NCI-H524 (cell line): Measurements from ENCODE around the gene XXYLT1.
"Not testable (repeated sequence)": the region's sequence is repeated elsewhere in the genome, so short reads cannot be mapped to it uniquely, and the experiment has no call there.

ENCODE experiments used
- DNase-seq, 2 experiments: peaks; one replicate each; lab custom pipeline; 2025; lab: John Stamatoyannopoulos, UW

The XXYLT1 gene, protein sequence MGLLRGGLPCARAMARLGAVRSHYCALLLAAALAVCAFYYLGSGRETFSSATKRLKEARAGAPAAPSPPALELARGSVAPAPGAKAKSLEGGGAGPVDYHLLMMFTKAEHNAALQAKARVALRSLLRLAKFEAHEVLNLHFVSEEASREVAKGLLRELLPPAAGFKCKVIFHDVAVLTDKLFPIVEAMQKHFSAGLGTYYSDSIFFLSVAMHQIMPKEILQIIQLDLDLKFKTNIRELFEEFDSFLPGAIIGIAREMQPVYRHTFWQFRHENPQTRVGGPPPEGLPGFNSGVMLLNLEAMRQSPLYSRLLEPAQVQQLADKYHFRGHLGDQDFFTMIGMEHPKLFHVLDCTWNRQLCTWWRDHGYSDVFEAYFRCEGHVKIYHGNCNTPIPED

DNA sequence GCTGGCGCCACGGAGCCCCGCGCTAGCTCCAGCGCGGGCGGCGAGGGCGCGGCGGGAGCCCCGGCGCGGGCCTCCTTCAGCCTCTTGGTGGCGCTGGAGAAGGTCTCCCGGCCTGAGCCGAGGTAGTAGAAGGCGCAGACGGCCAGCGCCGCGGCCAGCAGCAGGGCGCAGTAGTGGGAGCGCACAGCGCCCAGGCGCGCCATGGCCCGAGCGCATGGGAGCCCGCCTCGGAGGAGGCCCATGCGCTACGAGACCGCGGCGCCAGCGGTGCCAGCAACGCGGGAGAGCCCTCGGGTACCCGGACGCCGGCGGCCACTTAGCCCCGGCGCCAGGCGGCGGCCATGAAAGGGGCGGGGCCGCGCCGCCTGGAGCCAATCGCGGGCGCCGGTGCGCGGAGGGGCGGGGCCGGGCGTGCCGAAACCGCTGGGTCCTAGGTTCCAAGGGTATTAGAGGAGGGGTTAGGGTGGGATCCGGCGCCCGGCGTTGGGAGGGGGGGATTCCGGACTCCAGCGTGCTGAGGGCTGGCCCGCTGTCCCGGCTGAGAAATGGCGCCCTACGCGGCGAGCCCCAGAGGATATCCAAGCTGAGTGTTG lies at the start of gene XXYLT1:
Gene XXYLT1, minus strand, starts transcription at position 343 of the 593 bp plus-strand sequence. Its CDS starts 101 bp downstream, at position 242.
- DNase-seq = peak; percentile 95 to 96

DNA sequence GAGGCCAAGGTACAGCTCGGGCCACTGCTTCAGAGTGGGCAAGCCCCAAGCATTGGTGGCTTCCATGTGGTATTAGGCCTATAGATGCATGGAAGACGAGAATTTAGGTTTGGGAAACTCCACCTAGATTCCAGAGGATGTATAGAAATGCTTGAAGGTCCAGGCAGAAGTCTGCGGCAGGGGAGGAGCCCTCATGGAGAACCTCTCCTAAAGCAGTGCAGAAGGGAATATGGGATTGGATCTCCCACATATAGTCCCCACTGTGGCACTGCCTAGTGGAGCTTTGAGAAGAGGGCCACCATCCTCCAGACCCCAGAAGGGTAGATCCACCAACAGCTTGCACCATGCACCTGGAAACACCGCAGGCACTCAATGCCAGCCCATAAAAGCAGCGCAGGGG lies 48.1 kb upstream of the XXYLT1 start:
- no peak for DNase-seq

DNA sequence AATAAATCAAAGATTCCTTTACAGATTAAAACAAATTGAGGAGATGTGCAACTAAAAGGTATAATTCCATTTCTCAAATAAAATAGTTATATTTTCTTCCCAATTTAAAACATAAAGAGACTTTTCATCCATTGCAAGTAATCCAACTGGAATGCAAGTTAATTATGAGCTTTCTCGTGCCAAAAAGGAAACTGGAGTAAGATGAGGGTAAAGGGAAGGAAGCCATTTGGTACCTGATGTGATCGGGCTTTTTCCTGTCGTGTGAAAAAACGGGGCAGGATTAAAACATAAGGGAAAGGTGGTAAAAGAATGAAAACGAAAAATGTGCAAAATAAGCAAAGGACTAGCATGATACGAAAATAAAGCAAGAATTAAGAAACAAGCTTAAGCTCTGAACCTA lies 41.8 kb upstream of the XXYLT1 start:
- no peak for DNase-seq

DNA sequence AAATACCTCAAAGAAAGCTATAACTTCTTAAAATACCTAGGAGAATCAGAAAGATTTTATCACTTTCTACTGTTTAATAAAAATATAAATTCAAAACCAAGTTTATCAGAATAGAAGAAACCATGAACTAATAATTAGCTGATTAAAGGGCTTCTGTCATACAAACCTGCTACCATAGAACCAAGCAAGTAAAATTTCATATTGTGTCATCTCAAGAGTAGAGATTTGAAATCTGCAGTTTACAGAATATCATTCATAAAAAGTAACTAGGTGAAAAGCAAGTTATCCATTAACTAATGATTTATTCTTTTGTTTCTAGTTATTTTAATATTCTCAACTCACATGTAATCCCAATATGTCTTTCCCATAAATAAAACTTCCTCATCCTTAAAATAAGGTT lies 36.8 kb upstream of the XXYLT1 start:
- no peak for DNase-seq

DNA sequence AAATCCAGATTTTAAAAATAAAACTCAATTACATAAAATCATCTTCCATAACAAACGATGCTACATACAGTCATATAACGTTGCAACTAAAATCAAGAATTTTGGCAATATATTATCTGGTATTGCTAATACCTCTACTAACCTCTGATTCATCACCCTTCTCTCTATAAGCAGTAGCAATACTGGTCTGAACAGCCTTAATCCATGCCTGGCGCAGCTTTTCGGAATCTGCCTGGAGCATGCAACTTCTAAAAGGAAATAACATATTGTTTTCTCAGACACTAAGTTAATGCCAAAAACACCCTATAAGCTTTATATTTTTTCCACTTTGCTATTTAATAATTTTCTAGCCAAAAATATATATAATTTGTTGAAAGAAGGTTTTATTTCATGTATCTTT lies 35.4 kb upstream of the XXYLT1 start:
- no peak for DNase-seq

DNA sequence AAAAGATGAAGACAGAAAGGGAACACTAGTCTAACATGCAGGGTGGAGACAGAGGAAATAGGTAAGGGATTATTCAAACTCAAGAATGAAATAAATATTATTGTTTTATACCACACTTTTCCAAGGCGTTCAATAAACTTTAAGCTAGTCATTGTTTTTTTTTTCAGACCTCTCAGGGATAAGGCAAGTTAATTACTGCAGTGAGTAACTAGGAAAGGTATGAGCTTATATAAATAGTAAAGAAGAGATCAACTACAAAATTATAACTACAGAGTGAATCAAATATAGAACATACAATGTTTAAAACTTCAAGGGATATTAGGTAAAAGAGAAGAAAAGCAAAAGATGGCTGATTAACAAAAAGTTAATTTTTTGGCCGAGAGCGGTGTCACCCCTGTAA lies 31.5 kb upstream of the XXYLT1 start:
- no peak for DNase-seq

DNA sequence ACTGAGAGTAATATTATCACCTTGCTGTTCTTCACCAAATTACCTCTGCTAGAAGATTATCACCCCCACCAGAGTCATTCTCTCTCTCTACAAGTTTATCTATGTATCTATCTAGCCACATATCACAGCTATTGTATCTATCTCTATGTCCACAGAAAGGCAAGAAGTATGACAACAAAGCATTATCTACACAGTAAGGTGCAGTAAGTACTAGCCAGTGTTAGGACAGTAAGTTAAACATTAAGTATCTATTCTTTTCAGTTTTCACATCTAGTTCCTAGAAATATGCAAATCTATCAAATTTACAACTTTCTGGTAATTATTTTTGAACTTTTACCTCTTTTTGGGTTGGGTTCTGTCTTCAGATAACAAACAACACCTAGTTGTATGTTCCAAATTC lies 26.5 kb upstream of the XXYLT1 start:
- no peak for DNase-seq

DNA sequence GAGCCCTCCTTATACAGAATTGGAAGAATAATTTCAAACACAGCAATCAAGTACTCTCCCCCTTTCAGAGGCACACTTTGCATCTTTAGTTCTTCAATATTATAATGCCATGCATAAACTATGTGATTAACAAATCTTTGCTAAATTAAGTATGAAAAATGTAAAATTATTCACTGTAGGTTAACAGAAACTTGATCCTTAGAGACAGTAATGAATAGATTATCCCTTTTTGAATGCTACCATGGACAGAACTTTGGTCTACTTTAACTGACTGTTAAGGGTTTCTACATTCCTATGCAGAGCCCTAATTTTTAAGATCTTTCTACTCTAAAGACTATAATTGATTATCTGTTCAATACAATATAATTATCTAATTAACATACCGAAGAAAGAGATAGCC lies 25.7 kb upstream of the XXYLT1 start:
- DNase-seq = no peak

DNA sequence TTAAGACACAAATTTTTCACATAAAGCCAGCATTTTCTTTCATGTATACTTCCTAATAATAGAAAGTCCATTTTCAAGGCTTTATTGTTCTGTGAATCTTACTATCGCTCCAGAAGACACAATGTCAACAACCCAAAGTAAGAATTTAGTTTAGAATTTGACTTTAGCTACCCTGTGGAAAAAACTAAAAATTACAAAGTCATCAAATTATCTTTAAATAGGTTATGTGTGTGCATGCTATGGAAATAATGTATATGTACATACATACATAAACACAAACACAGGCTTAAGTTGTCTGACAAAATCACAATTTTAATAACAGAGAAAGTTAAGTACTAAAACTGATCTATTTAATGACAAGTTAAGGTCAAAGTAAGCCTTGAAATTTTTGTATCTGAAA lies 20.2 kb upstream of the XXYLT1 start:
- no peak for DNase-seq

DNA sequence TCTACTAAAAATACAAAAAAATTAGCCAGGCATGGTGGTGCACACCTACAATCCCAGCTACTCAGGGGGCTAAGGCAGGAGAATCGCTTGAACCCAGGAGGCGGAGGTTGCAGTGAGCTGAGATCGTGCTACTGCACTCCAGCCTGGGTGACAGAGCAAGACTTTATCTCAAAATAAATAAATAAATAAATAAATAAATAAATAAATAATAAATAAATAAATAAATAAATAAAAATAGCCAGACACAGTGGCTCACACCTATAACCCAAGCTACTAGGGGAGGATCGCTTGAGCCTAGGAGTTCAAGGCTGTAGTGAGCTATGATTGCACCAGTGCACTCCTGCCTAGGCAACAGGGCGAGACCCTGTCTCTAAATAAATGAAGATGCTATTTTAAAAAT lies 19.7 kb upstream of the XXYLT1 start:
- DNase-seq = not testable (repeated sequence)

DNA sequence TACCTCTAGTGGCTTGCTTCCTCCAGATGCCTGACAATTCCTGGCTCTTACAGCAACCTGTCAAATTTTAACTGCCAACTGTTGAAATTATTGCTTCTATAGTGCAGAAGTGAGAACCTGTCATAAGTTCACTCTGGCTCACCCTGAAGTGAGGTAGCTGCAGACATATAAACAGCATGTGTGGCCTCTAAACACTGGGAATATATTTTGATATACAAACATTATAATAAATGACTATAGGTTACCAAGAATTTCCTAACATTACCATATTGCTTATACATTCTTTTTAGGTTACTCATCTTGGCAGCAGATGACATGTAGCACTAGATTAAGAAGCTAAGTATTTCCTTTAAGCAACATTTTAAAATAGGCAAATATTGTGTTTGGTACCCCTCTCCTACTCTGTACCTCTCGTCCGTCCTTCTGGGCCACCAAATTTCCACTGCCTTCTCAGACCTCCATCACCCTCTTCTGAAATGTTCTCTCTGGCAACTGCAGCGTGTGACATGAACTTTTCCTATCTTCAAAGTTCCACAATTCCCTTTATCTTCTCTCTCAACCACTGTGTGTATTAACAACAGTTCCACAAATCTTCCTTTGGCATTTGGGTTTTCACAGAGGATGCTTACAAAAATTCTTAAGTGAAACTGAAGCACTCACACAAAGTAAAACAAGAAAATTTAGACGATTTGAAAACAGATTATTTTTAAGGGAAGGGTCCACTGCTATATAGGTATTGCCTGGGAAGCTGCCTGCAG lies 15.3 kb upstream of the XXYLT1 start:
- DNase-seq = no peak

DNA sequence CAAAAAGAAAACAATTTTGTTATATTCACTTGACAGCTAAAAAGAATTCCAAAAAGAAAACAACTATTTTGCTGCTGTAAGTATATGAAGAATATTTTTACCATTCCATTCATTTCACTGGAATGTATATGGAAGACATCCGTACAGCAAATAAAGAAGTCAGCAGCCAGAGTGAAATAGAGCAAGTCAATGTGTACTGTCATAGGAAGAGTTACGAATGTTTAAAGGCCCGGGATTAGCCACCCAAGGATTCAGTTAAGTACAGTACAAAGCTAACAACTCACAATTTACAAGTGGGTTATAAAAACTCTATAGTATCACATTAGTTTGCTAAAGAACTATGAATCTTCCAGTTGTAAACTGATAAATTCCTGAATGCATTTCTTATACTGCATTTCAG lies 14.4 kb upstream of the XXYLT1 start:
- DNase-seq = no peak

DNA sequence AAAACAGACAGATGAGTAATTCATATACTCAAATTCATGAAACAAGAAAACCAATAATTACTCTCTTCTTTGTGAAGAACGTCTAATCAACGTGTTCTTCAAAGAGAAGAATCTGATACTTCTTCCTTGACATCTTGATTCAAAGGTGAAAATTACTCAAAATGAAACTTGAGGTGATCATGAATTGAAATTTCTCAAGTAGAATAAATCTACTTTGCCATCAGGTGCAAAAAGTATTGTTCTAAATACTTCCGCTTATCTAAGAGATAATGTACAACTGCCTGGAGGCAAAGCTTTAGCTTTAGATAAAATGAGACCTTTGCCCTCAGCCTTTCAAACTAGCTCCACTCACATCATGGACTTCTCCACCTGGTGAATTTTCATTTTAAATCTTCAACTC lies 13.9 kb upstream of the XXYLT1 start:
- no peak for DNase-seq

DNA sequence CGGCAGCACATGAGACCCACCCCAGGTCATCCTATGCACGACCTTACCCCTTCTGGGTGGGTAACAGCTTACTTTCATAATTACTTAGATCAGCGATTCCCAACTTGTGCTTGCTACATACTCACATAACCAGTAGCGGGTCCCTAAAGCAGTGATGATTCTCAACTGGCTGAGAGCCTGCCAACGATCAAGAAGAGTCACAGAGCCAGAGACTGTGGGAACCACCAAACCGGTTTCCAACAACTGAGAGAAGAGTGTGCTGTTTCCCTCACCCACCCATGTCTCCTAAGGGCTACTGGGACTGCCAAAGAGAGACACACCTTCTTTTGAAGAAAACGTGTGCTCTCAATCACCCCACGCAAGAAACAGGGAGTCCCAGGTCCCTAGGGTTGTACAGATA lies 12.0 kb upstream of the XXYLT1 start:
- no peak for DNase-seq

DNA sequence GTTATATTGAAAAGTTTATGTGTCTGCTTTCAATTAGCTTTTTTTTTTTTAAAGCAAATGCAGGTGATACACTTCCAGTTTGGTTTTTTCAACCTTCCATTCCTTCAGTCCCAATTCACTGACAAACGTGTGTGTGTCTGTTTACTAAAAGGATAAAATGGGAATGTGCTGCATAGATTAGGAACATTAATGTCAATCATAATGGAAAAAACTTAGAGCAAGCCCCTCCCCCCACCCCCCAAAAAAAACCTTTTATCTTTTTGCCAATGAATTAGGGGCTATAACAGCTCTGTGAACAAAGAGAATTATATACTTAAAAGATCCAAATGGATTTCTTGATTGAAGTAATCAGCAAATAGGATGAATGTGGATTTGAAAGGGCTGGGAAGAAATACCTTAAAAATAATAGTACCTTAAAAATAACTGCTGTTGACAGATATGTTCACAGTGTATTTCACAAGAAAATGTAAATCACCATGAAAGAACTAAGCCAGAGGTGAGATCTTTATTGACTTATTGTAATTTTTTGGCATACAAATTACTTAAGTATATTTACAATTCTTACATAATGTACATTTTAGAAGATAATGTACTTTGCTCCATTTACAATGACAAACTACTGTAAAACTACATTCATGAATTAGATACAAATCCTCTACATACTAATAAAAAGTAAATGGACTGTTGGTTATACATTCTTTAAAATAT lies 3.5 kb upstream of the XXYLT1 start:
- DNase-seq = no peak

DNA sequence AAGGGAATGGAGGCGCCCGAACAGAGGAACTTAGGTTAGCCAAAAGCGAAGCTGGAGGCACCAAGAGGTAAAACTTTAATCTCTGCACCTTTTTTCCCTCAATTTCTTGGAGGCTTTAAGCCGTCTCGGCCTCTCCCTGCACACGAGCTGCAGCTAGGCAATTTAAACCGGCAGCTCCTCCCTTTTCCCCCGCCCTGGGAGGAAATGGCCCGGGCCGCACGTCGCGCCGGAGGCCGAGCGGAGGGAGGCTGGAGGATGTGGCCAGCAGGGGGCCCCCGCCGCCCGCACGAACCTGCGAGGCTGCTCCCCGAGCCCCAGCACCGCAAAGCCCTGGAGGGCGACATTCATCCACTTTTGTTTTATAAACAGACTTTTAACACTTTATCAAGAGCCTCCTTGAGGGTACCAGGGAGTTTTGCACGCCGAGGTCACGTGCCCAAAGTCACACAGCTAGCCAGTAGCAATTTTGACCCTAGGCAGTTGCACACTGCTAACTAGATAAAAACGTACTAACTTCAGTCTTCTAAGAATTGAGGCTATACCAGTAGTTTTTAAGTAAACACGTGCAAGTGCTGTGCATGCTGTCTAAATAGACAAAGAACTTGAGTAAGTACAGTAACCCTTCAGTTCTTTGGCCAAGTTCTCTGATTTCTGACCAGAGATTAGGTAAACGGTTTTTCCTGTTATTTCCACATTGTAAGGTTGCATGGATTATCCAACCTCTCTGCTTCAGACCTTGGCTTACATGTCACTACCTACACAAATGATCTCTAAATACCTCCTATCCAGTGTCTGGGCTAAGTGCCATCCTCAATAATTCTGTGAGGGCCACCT lies 668 bp upstream of the XXYLT1 start:
- peak; percentile 94 to 95 for DNase-seq

DNA sequence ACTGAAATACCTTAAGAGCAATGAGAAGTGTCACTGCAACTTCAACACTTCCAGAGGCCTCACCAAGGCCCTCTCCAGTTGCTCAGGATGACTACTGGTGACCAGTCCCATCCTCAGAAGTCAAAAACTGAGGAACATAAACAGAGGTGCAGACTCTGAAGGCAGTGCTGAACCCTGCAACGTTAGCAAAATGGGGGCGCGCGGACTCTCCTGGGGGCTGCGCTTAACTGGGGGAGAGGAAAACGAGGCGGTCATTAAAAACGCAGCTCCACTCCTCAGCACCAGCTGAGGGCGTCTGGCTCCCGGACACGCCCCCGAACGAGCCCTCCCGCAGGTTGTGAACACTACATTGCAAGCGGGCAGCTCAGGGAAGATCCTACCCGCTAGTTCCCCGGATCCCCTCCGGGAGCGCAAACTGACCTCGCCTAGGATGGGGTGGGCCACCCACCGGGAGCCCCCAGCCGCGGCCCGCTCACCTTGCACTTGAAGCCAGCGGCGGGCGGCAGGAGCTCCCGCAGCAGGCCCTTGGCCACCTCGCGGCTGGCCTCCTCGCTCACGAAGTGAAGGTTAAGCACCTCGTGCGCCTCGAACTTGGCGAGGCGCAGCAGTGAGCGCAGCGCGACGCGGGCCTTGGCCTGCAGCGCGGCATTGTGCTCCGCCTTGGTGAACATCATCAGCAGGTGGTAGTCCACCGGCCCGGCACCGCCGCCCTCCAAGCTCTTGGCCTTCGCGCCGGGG lies 711 bp downstream of the XXYLT1 start:
- DNase-seq = peak; percentile 64 to 78

DNA sequence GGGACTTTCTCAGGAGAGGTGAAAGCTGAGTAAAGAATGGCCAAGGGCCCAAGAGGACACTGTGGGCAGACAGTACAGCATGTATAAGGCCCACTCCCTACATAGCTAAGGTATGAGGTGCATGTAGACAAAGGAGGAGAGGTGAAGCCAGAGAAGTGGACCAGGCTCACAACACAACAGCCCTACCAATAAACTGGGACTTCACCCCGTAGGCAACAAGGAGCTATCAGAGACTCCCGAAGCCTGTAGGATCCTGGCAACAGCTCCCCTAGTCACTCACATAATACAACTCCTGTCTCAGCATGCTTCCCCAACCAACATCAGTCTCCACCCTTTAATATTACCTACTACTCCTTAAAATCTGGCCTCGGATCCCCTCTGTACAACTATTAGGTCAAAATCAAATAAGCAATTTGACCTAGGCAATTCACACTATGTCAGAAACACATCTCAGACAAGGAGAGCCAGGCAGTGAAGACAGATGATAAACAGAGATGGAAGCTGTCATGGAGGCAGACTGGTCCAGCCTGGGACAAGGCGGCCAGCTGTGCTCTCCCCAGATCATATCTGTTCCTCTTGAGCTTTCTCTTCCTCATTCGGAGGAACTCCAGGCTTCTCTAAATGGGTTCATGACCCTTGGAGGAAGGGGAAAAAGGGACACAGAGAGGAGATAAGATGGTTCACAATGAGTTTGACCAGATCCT lies 1.4 kb downstream of the XXYLT1 start:
- no peak for DNase-seq

DNA sequence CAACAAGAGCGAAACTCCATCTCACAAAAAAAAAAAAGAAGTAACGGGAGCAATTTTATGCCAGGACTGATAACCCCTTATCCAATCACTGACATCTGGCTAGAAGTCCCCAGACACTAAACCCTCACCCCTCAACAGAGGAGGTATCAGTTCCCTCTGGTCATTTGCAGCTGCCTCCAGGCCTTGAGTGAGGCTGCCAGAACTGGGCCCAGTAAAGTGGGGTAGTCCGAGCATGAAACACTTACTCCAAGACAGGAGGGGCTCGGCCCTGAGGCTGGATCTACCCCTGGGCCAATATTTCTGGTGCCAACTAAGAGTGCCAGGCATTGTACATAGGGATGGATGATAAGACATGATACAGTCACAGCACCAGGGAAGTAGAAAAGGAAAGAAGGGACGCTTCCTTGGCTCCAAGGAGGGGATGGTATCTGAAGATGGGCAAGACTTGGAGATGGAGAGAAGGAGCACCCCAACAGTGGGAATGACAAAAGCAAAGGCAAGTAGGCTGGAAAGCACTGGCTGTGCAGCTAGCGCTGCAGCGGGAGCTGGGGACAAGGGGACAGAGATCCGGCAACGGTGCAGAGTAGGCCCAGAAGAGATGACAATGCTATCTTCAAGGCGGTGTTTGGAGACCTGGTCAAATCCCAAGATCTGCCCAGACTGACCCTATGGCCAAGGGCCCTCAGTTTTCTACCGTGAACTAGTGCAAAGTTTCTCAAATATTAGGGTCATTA lies 2.2 kb downstream of the XXYLT1 start:
- no peak for DNase-seq
